PC-9 (cell line): ENCODE data around the gene ZNF492. TPM values are rescaled to one million over a fixed set of nuclear protein-coding genes. Genes with fewer than 3 reads are reported as not detected.

Experiments
- BruUV-seq: library from RNA; stranded (reverse); fragments of 400-500 nt; replicated peaks from 2 replicates; lab custom pipeline; 2021; lab: Mats Ljungman, UMichigan
- CTCF ChIA-PET: fragments of 300-600 bp; sonication (Branson Sonifier 250); formaldehyde crosslinking; loops from one replicate; lab custom pipeline; 2022; ENCODE audit warnings: antibody characterized with exemption; lab: Charles Lee
- POLR2A ChIA-PET: fragments of 300-600 bp; sonication (Branson Sonifier 250); formaldehyde crosslinking; loops from one replicate; lab custom pipeline; 2022; ENCODE audit warnings: antibody characterized with exemption; ENCODE audit not compliant: unreplicated experiment; lab: Charles Lee
- DNase-seq, 2 experiments: peaks; one replicate each; pipeline versions ENCODE4 v3.0.0 to v3.0.0-alpha.2; 2015 to 2022; ENCODE audit warnings: mixed read lengths in 1 of 2
- H2AFZ ChIP-seq: fragments of 200-600 bp; sonication (generic); 2 replicates; pipeline ENCODE4 v1.8.1; 2017; ENCODE audit warnings: antibody characterized with exemption
- H3F3A ChIP-seq: fragments of 200-600 bp; sonication (generic); 2 replicates; pipeline ENCODE4 v1.8.1; 2017; ENCODE audit warnings: antibody characterized with exemption, mild to moderate bottlenecking, low read depth; ENCODE audit not compliant: insufficient read depth
- H3K27ac ChIP-seq: fragments of 200-600 bp; sonication (generic); 2 replicates; pipeline ENCODE4 v1.6.1; 2016; ENCODE audit warnings: mixed run types
- H3K27me3 ChIP-seq: fragments of 200-600 bp; sonication (generic); 2 replicates; pipeline ENCODE4 v1.6.1; 2016; ENCODE audit warnings: low read depth, mixed run types; ENCODE audit not compliant: insufficient read depth
- H3K36me3 ChIP-seq: fragments of 200-600 bp; sonication (generic); 2 replicates; pipeline ENCODE4 v1.6.1; 2016; ENCODE audit warnings: low read depth, mixed run types
- H3K4me1 ChIP-seq: fragments of 200-600 bp; sonication (generic); replicated peaks from 2 replicates; pipeline ENCODE4 v1.6.1; 2016; ENCODE audit warnings: mixed run types; ENCODE audit not compliant: insufficient read depth
- H3K4me2 ChIP-seq: fragments of 200-600 bp; sonication (generic); 2 replicates; pipeline ENCODE4 v1.6.1; 2017; ENCODE audit warnings: mixed run types
- H3K4me3 ChIP-seq: fragments of 200-600 bp; sonication (generic); 2 replicates; pipeline ENCODE4 v1.6.1; 2016; ENCODE audit warnings: mixed run types
- H3K79me2 ChIP-seq: fragments of 200-600 bp; sonication (generic); 2 replicates; pipeline ENCODE4 v1.6.1; 2017; ENCODE audit warnings: low read depth, mixed run types
- H3K9me2 ChIP-seq: fragments of 200-600 bp; sonication (generic); 2 replicates; pipeline ENCODE4 v1.8.1; 2017; ENCODE audit warnings: mild to moderate bottlenecking; ENCODE audit not compliant: insufficient read depth
- H3K9me3 ChIP-seq: fragments of 200-600 bp; sonication (generic); 2 replicates; pipeline ENCODE4 v1.8.1; 2016; ENCODE audit warnings: low read depth; ENCODE audit not compliant: insufficient read depth
- H4K20me1 ChIP-seq: fragments of 200-600 bp; sonication (generic); 2 replicates; pipeline ENCODE4 v1.8.1; 2017; ENCODE audit not compliant: insufficient read depth
- EZH2 ChIP-seq: fragments of 200-600 bp; sonication (generic); IDR thresholded peaks from 2 replicates; pipeline ENCODE4 v1.8.0; 2017; ENCODE audit warnings: antibody characterized with exemption, low read depth
- intact Hi-C: fragments of 100-400 bp; cut with micrococcal nuclease; formaldehyde crosslinking; loops from one replicate; pipeline ENCODE4 v1.10.0; 2022; ENCODE audit not compliant: unreplicated experiment
- total RNA-seq: library from RNA; stranded (reverse); gene quantifications from 2 replicates; pipeline ENCODE4 v1.2.3, GENCODE V29; 2021
- TF ChIP-seq, protein P1 (sequence below): fragments of 200-600 bp; sonication (generic); conservative IDR thresholded peaks from 2 replicates; pipeline ENCODE4 v1.6.1; 2017; ENCODE audit warnings: mixed run types, antibody characterized with exemption, mild to moderate bottlenecking, moderate library complexity

ZNF492 gene
- total RNA-seq, 1 experiment from 2014 or later: not detected

DNA sequence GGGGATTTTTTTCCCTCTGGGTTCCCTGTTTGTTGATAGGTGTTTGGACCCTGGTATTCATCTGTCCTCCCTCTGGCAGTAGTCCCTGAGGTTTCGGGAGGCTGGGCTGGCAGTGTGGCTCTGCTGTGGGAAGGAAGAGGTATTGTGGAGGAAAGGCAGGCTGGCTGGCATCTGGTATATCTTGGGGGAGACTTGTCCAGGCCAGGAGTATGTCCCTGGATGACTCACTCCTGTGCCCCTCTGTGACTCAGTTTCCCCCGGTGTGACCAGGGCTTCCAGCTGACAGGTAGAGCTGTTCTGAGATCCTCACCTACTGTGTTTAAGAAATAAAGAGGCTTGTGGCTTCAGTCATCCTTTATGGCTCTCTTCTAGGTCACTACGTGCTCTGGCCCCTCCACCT is 14.2 kb upstream of the ZNF492 start:
- Histone ChIP-seq H3F3A (no peaks in the 10 kb centered on the region), H3K9me2 (no peaks in the 10 kb centered on the region)

DNA sequence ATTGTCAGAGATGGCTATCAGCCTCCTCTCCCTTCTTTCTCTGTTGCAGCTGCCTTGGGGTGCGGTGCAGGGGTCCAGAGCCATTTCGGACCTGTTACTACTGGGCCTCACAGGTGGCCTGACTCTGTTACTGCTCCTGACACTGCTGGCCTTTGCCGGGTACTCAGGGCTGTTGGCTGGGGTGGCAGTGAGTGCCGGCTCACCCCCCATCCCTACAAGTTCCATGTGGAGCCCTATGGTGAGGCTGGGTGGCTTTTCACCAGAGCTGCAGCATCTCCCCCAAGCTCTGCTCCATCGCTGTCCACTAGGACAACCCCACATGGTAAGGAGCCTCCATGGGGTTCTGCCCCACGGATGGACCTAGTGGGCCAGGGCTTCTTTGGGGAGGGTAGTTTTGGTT is 13.7 kb upstream of the ZNF492 start:
- intact Hi-C loops: no loop called here
- H3K27me3 ChIP-seq: no peaks in the 10 kb centered on the region
- no peaks in the 10 kb centered on the region for H3K79me2 ChIP-seq
- H3K4me1 ChIP-seq: no peaks in the 10 kb centered on the region
- CTCF ChIA-PET: no interaction called here
- no peaks in the 10 kb centered on the region for H3K9me3 ChIP-seq
- no peak overlapping the region for H2AFZ ChIP-seq
- H4K20me1 ChIP-seq: no peaks in the 10 kb centered on the region
- no peak for DNase-seq
- H3F3A ChIP-seq: no peaks in the 10 kb centered on the region
- H3K4me2 ChIP-seq: no peak overlapping the region
- no peak for TF ChIP-seq EZH2
- TF ChIP-seq, protein P1, sequence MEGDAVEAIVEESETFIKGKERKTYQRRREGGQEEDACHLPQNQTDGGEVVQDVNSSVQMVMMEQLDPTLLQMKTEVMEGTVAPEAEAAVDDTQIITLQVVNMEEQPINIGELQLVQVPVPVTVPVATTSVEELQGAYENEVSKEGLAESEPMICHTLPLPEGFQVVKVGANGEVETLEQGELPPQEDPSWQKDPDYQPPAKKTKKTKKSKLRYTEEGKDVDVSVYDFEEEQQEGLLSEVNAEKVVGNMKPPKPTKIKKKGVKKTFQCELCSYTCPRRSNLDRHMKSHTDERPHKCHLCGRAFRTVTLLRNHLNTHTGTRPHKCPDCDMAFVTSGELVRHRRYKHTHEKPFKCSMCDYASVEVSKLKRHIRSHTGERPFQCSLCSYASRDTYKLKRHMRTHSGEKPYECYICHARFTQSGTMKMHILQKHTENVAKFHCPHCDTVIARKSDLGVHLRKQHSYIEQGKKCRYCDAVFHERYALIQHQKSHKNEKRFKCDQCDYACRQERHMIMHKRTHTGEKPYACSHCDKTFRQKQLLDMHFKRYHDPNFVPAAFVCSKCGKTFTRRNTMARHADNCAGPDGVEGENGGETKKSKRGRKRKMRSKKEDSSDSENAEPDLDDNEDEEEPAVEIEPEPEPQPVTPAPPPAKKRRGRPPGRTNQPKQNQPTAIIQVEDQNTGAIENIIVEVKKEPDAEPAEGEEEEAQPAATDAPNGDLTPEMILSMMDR: no peak
- H3K4me3 ChIP-seq: no peak overlapping the region
- no peak overlapping the region for H3K27ac ChIP-seq
- no peaks in the 10 kb centered on the region for H3K9me2 ChIP-seq
- POLR2A ChIA-PET: no interaction called here
- no TSS peak for BruUV-seq
- H3K36me3 ChIP-seq: no peaks in the 10 kb centered on the region

More for the DNA sequence above, 14.2 kb upstream of the ZNF492 start:
- Histone ChIP-seq H3K27me3 (no peaks in the 10 kb centered on the region), H3K4me2 (no peak overlapping the region), H3K36me3 (no peaks in the 10 kb centered on the region), H4K20me1 (no peaks in the 10 kb centered on the region), H3K4me1 (no peaks in the 10 kb centered on the region), H3K4me3 (no peak overlapping the region), H2AFZ (no peak overlapping the region), H3K9me3 (no peaks in the 10 kb centered on the region), H3K79me2 (no peaks in the 10 kb centered on the region), H3K27ac (no peak overlapping the region)
- intact Hi-C loops: no loop called here
- DNase-seq: no peak
- ChIA-PET POLR2A (no interaction called here), CTCF (no interaction called here)
- TF ChIP-seq, protein P1: no peak
- no peak for TF ChIP-seq EZH2
- no TSS peak for BruUV-seq

DNA sequence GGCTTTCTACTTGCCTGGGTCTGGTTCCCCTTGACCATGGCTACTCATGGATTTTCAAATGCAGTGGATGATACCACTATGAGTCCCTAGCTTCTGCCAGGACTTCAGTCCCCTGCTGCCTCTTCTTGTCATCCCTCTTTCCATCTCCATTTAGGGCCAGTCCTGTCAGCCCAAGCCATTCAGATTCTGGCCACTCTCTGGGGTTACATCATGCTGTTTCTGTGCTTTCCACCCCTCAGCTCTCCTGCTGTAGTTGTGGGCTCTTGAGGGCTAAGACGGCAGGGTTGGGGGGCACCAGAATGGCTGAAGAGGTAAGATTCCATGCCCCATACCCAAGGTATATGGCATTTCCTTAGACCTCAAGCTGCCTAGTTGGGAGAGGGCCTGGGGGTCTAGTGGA is 13.2 kb upstream of the ZNF492 start:
- H3K27ac ChIP-seq: no peak overlapping the region
- no peaks in the 10 kb centered on the region for H3F3A ChIP-seq
- no peak for DNase-seq
- H3K27me3 ChIP-seq: no peaks in the 10 kb centered on the region
- ChIA-PET POLR2A (no interaction called here), CTCF (no interaction called here)
- intact Hi-C loops: no loop called here
- H3K9me3 ChIP-seq: no peaks in the 10 kb centered on the region
- H3K4me2 ChIP-seq: no peak overlapping the region
- H3K9me2 ChIP-seq: no peaks in the 10 kb centered on the region
- TF ChIP-seq EZH2: no peak
- TF ChIP-seq, protein P1: no peak
- H4K20me1 ChIP-seq: no peaks in the 10 kb centered on the region
- no peaks in the 10 kb centered on the region for H3K36me3 ChIP-seq
- H3K4me3 ChIP-seq: no peak overlapping the region
- no TSS peak for BruUV-seq
- no peak overlapping the region for H2AFZ ChIP-seq
- no peaks in the 10 kb centered on the region for H3K79me2 ChIP-seq
- H3K4me1 ChIP-seq: no peaks in the 10 kb centered on the region
